ENCODE measurements around the gene LRIT1.

GRCh38 chr10:84221916-84222315 is 19.4 kb downstream of the LRIT1 start:
- no peak for TF ChIP-seq CTCF (IDR thresholded peaks at IDR 0.05)
- no peak for TF ChIP-seq POLR2A (IDR thresholded peaks at IDR 0.05)
